ENCODE data around the gene RERE. TPM values are rescaled to one million over a fixed set of nuclear protein-coding genes. Genes with fewer than 3 reads are reported as not detected.
"Not testable (repeated sequence)": the region's sequence is repeated elsewhere in the genome, so short reads cannot be mapped to it uniquely, and the experiment has no call there.

Gene RERE
- total and polyA plus RNA-seq, 7 donors = 19.2 to 148 (median 90.6) TPM

DNA sequence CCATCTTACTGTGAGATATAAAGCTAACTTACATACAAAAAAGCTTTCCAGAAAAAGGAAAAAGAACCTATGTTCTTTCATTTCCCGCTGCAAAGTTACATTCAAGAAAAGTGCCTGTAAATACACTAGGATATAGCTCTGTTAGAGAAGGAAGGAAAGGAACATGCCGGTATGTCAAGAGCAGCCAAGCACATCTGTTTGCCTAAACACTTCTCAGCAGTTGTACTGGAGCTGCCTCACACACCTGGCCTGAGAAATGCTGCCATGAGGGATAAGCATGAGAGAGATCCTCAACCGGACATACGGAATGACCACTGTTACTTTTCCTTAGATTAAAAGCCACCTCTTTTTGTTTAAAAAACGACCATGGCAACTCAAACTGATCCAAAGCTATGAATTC, 189.7 kb downstream of the RERE start:
- TF ChIP-seq EP300 (IDR thresholded peaks at IDR 0.05) (no peak), POLR2A (IDR thresholded peaks at IDR 0.05) (no peak), POLR2AphosphoS5 (IDR thresholded peaks at IDR 0.05) (no peak)
- TF ChIP-seq, protein P1, sequence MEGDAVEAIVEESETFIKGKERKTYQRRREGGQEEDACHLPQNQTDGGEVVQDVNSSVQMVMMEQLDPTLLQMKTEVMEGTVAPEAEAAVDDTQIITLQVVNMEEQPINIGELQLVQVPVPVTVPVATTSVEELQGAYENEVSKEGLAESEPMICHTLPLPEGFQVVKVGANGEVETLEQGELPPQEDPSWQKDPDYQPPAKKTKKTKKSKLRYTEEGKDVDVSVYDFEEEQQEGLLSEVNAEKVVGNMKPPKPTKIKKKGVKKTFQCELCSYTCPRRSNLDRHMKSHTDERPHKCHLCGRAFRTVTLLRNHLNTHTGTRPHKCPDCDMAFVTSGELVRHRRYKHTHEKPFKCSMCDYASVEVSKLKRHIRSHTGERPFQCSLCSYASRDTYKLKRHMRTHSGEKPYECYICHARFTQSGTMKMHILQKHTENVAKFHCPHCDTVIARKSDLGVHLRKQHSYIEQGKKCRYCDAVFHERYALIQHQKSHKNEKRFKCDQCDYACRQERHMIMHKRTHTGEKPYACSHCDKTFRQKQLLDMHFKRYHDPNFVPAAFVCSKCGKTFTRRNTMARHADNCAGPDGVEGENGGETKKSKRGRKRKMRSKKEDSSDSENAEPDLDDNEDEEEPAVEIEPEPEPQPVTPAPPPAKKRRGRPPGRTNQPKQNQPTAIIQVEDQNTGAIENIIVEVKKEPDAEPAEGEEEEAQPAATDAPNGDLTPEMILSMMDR (IDR thresholded peaks at IDR 0.05) = no peak
- intact Hi-C loops (cut with DNase I) = no loop called here
- peaks cover 0 to 67% (median 41%) of the 10 kb centered on the region in 4 donors for H3K4me1 ChIP-seq

DNA sequence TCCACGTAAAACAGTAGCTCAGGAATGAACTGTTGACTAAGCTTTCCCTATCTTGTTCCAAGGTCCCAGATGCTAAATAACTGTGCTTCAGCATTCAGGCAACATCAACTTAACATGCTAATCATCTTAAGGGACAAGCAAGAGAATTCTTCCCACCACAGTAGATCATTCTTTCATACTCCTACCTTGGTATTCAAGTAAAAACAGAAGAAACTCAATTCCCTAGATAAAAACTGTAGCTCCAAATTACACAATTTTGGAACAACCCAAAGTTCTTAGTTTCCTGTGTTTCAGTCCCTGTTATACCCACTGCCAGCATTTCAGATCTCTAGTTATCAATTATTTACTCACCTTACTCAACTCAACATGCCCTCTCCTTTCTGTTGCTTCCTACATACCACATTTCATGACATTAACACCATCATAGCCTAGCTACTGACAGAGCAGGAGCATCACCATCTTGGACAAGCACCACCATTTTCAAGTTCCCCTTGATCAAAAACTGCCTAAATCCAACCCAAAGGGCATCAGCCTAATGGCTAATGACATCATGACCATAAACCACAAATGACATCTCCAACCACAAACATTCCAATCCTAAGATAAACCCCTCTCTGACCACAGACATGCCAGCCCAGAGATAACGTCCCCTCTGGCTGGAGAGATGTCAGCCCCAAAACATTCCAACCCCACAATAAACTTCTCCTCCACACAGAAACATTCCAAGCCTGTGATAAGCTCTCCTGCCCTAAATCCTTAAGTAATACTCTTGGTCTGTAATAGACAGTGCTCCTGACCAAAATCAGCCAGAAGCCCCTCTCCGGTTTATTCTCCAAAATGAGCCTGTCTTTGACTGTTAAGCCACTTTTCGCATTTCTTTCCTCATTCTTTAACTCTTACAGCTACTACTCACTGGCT, 191.2 kb downstream of the RERE start:
- DNase-seq = no peak
- Histone ChIP-seq H3K4me3 (no peak overlapping the region), H3K4me1 (peaks cover 0 to 55% (median 41%) of the 10 kb centered on the region in 4 donors), H3K27me3 (no peaks in the 10 kb centered on the region), H3K36me3 (no peaks in the 10 kb centered on the region), H3K27ac (no peak overlapping the region), H3K9me3 (no peaks in the 10 kb centered on the region)
- intact Hi-C loops (cut with DNase I) = no loop called here
- TF ChIP-seq EP300 (IDR thresholded peaks at IDR 0.05) (no peak), POLR2AphosphoS5 (IDR thresholded peaks at IDR 0.05) (no peak)
- TF ChIP-seq, protein P1 (IDR thresholded peaks at IDR 0.05) = no peak
- 71 to 80% methylated on average over 4 of the region's 4 CpGs for WGBS, 2 donors

More for the DNA sequence above, 189.7 kb downstream of the RERE start:
- H3K36me3 ChIP-seq = no peaks in the 10 kb centered on the region
- 87 to 91% methylated on average over 5 of the region's 5 CpGs for WGBS, 2 donors
- no peaks in the 10 kb centered on the region for H3K9me3 ChIP-seq
- no peak overlapping the region for H3K27ac ChIP-seq
- no peak overlapping the region for H3K4me3 ChIP-seq
- no peaks in the 10 kb centered on the region for H3K27me3 ChIP-seq
- DNase-seq = no peak

DNA sequence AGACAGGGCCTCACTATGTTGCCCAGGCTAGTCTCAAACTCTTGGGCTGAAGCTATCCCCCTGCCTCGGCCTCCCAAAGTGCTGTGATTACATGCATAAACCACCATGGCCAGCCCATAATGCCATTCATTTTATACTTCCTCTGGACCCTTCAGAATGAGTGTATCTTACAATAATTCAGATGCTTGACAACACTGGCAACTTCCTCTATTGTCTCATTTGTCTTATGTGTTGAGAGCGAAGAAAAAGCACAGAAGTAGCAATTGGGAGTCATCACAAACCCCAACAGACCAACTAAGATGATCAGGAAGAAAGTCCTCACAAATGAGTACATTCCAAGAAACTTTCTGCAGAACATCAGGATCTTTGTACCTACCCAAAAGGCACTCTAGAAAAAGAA, 191.9 kb downstream of the RERE start:
- intact Hi-C loops (cut with DNase I) = no loop called here
- Histone ChIP-seq H3K9me3 (no peaks in the 10 kb centered on the region), H3K27me3 (no peaks in the 10 kb centered on the region), H3K4me3 (no peak overlapping the region), H3K4me1 (peaks cover 0 to 49% (median 39%) of the 10 kb centered on the region in 4 donors), H3K27ac (no peak overlapping the region), H3K36me3 (no peaks in the 10 kb centered on the region)
- DNase-seq = no peak
- TF ChIP-seq POLR2A (IDR thresholded peaks at IDR 0.05) (no peak), POLR2AphosphoS5 (IDR thresholded peaks at IDR 0.05) (no peak), EP300 (IDR thresholded peaks at IDR 0.05) (no peak)
- TF ChIP-seq, protein P1 (IDR thresholded peaks at IDR 0.05) = no peak
- WGBS, 2 donors = 77 to 90% methylated on average over 2 of the region's 2 CpGs

DNA sequence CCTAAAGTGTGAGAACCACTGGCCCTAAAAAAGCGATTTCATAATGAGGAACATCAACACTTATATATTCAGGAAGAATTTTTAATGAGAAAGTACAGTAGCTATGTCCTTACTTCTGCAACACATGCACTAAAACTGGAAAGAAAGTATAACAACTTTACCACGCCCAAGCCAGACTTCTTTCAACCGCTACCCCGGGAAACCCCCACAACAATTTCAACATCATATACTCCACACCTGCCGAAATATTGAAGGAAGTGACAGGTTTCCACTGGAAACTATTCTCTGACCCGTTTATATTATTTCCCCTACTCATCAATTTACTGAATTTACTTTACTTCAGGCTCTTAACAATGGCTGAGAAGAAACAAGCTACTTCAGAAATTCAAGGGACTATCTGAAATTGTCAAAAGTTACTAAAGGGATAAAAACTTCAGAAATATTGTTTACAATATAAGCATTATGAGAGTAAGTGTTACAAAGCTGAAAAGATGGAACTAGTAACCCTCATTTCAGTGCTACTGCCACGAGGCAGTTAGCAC, 193.7 kb downstream of the RERE start:
- DNase-seq; H3K27me3 ChIP-seq; H3K9me3 ChIP-seq; H3K4me3 ChIP-seq; intact Hi-C loops (cut with DNase I); H3K27ac ChIP-seq; H3K36me3 ChIP-seq: not testable (repeated sequence)
- 13 to 26% methylated on average over 7 of the region's 7 CpGs for WGBS, 2 donors
- H3K4me1 ChIP-seq = peaks cover 0 to 32% (median 22%) of the 10 kb centered on the region in 4 donors

DNA sequence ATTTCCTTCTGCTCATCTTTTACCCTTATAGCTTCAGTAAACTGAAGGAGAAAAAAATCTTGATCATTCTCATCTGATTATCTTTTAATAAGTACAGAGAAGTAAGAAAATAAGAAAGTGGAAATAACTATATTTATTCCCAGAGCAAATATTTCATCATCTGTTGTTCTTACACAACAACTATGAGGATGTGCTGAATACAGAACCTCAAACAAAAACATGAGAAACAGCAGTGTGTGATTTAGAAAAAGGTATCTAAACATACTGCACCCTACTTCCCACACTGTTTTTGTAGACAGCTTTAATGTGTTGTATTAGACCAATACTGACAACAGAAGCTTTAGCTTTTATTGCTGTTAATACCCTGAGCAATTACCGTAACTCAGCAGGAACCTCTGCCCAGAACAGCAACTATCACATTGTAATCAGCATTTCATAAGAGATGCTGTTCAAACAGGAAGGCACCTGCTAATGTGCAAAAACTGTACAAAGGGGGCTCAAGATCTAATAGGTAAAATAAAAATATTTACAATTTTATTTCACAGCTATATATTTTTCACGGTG, 195.6 kb downstream of the RERE start:
- DNase-seq; H3K27ac ChIP-seq; H3K9me3 ChIP-seq; H3K36me3 ChIP-seq; H3K27me3 ChIP-seq; intact Hi-C loops (cut with DNase I); H3K4me3 ChIP-seq: not testable (repeated sequence)
- H3K4me1 ChIP-seq = peaks cover 0 to 14% (median 11%) of the 10 kb centered on the region in 4 donors
- 55 to 63% methylated on average over 2 of the region's 2 CpGs for WGBS, 2 donors

DNA sequence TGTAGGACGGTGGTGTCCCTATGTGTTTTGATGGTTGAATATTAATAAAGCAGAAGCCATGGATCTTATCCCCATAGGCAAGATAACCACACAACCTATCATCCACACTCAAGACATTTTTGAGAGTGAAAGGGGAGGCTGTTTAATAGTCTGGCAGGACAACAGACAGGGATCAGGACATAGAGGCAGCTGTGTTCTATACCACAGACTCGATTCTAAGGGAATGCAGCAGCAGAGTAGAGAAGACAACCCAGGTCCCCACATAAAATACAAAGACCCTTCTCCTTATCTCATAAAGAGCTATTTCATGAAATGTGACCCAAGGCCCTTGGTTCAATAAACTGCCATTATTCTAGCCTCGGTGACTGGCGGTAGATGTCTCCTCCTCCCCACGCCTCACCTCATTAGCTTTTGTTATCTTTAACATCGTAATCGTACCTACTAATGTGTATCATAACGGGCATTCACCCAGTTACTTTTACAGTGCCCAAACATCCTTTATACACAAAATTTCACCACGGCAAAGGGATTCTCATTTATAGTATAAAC, 196.3 kb downstream of the RERE start:
- H3K4me3 ChIP-seq; H3K9me3 ChIP-seq; H3K4me1 ChIP-seq; intact Hi-C loops (cut with DNase I); H3K36me3 ChIP-seq; H3K27ac ChIP-seq; DNase-seq; H3K27me3 ChIP-seq: not testable (repeated sequence)
- WGBS, 2 donors = 85 to 87% methylated on average over 9 of the region's 9 CpGs

DNA sequence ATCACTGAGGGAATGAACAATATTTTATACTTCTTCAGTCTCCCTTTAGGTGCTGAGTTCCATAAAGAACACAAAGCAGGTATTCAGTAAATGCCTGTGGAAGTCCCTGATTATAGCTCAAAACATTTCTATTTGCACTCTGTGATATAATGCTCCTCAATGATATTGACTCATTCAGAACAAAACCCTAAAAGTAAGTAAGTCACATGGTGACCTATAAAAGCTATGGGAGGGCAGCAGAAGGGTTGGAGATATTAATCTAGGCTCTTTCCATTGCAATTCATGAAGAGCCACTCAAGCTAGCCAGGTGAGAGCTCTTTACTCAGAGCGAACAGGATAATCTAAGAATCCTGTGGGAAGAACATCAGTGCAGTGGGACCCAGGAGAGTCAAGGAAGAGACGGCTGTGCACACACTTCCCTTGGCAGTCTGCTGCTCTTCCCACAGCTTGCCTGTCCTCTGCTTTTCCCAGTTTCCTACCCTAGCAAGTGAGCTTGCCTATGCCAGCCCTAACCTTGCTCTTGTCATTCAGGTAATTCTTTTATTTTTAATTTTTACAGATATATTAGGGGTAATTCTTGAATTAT, 197.4 kb downstream of the RERE start:
- 22 to 62% methylated on average over 2 of the region's 2 CpGs for WGBS, 2 donors
- H3K4me1 ChIP-seq; H3K4me3 ChIP-seq; H3K27ac ChIP-seq; H3K27me3 ChIP-seq; H3K9me3 ChIP-seq; H3K36me3 ChIP-seq; DNase-seq; intact Hi-C loops (cut with DNase I): not testable (repeated sequence)

DNA sequence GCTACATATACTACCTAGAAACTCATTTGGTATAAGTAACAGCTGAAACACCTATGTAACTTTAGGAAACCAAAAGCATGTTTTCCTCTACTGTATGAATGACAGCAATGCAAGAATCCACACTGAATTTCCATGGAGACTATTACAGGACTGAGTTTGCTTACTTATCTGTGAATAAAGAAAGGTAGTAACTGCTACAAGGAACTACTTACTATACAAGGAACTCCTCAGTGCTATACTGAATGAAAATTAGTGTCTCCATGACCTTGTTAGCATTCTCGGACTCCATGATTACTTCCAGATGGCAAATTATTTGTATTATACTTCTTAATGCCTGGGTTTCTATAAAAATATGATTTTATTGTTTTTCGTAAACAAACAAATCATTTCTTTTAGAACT, 198.0 kb downstream of the RERE start:
- H3K27me3 ChIP-seq; H3K36me3 ChIP-seq; intact Hi-C loops (cut with DNase I); H3K27ac ChIP-seq; H3K9me3 ChIP-seq; H3K4me1 ChIP-seq; H3K4me3 ChIP-seq; DNase-seq: not testable (repeated sequence)
- 44 to 52% methylated on average over 2 of the region's 2 CpGs for WGBS, 2 donors
